DMS114 treated with DMSO at 0.1 percent for 48 hours (cell line): ENCODE data around the gene NUFIP2.
"Not testable (repeated sequence)": the region's sequence is repeated elsewhere in the genome, so short reads cannot be mapped to it uniquely, and the experiment has no call there.

ENCODE experiments used
- DNase-seq: peaks from one replicate; lab custom pipeline; 2025; ENCODE audit not compliant: unreplicated experiment; lab: John Stamatoyannopoulos, UW

The NUFIP2 gene

DNA sequence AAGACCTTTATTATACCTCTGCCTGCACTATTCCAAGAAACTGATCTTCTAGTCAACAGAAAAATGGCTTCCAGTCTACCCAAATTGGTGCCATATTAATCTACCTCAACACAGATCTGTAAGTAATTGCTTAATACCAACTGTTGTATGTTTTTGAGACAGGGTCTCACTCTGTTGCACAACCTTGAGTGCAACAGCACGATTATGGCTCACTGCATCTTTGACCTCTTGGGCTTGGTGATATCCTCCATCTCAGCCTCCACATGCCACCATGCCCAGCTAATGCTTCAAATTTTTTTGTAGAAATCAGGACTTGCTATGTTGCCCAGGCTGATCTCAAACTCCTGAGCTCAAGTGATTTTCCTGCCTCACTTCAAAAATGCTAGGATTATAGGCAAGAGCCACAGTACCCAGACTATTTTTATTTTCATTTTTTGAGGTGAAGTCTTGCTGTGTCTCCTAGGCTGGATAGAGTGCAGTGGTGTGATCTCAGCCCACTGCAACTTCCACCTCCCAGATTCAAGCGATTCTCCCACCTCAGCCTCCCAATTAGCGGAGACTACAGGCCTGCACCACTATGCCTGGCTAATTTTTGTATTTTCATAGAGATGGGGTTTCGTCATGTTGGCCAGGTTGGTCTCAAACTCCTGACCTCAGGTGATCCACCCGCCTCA is 14.4 kb downstream of the NUFIP2 start:
- DNase-seq = no peak

DNA sequence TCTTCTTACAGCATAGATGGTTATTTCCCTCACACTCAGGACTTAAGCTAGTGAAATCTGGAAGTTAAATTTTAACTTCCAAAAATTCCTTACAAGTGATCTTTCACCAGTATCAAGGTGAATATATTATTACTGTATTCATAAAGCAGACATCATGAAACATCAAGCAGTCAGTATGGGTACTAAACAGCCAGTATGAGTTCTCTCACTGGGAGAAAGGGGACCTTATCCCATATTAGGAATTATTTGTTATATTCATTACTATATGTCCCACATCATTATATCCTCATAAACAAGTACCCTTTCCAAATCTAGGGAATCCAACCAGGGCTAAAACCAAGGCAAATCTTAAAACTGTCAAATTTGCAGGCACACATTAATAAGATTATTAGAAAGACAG is 15.3 kb downstream of the NUFIP2 start:
- no peak for DNase-seq

DNA sequence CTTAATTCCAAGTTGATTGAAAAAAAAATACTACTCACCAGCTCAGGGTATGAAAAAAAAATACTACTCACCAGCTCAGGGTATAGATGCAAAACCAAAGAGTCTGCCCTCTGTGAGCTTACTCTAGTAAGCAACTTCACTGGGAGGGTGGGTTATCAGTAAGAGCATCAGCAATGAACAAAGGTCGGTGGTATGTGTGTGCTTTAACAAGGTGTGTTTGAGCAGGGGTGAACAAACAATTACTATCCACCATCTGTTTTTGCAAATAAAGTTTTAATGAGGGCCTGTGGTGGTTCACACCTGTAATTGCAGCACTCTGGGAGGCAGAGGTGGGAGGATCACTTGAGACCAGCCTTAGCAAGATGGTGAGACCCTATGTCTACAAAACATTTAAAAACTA is 20.0 kb downstream of the NUFIP2 start:
- DNase-seq = no peak

GRCh38 chr17:29271980-29272379 is 22.0 kb downstream of the NUFIP2 start:
- not testable (repeated sequence) for DNase-seq

GRCh38 chr17:29263916-29264315 is 30.0 kb downstream of the NUFIP2 start:
- no peak for DNase-seq

GRCh38 chr17:29257756-29258155 is 36.2 kb downstream of the NUFIP2 start:
- no peak for DNase-seq

DNA sequence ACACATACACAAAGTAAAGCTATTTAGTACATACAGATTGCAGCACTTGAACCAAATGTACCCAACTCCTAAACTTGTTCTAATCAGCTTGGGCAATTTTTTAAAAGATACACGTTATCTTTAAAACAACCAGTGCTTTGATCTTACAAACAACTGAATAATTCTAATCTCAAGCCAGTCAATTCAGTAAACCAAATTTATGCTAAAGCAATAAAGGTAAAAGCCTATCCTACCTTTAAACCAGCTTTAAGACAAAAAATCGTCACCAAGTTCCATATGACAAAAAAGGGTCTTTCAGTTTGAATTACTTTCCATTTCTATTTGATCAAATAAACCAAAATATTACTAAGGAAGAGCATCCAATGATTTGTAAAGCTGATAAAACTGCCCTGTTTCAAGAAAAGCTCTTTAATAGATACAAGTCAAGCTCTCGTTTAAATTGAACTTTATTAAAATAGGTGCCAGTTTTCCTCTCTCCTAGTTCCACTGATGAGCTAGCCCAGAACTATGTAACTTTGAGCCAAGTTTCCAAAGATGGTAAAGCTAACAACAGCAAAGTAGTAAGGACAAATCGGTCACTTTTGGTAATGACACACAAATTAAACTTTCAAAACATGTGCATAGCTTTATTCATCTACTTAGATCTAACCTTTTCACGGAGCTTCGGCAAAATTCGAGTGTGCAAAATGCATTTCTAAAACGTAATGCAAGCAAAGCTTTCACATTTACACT is 37.0 kb downstream of the NUFIP2 start:
- DNase-seq = no peak

GRCh38 chr17:29255926-29256522 is 37.9 kb downstream of the NUFIP2 start:
- no peak for DNase-seq

- DNase-seq = no peak
Observed at GRCh38 chr17:29253037-29253436, 40.9 kb downstream of the NUFIP2 start.

DNA sequence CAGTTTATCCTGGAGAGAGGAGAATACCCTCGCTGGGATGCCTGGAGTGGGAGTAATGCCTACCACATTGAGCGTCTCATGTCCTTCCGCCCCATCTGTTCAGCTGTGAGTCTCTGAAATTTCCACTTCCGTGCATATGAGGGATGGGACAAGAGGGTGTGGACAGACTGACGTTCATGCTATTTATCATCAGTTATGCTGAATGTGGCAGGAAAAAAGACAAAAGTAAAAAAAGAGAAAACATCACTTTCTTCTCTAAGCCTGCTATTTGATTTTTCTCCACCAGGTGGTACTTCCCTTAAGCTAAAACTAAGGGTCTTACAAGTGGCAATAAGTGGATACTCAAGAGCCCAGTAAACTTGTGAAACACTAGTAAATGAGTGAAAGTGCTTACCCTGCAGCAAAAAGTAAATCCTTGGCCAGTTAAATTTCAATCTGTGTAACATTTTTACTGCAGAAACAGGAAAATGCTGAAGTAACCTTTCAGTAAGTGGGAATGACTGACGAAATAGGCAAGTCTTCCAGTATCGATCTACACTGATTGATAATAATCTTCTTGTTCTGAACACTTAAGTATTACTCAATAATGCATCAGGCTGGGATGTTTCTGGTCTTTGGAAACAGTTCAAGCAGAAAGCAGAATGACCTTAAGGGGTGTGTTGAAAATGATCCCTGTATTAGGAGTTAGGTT is 41.7 kb downstream of the NUFIP2 start:
- DNase-seq = peak; percentile 50

DNA sequence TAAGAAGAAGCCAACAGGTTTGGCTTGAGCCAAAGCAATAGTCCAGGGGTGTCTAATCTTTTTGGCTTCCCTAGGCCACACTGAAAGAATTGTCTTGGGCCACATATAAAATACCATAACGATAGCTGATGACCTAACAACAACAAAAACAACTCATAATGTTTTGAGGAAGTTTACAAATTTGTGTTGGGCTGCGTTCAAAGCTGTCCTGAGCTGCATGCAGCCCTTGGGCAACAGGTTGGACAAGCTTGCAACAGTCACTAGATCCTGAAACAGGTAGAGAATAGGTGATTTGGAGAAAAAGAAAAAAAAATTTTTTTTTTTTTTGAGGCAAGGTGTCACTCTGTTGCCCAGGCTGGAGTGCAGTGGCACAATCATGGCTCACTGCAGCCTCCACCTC is 42.8 kb downstream of the NUFIP2 start:
- DNase-seq = no peak

DNA sequence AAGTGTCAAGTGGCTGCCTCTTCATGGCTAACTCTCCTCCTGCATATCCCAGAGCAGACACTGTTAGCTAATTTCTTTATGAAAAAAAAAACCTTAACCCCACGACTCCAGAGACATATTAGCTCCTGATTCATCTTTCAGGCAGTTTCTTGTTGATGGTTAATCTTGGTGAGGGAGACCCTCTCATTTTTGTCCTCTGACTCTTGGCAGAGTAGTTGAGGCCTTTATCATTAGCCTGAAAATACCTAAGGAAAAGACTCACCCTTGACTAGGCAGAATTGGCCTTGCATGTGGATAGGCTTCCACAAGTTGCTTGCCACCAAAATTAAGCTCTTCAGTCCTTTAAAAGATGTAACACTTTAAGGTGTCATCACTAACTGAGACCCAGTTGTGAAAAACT is 43.3 kb downstream of the NUFIP2 start:
- DNase-seq = no peak

- no peak for DNase-seq
Observed at GRCh38 chr17:29248845-29249244, 45.1 kb downstream of the NUFIP2 start.

- DNase-seq = no peak
Observed at GRCh38 chr17:29247219-29247618, 46.7 kb downstream of the NUFIP2 start.

GRCh38 chr17:29246628-29247027 is 47.3 kb downstream of the NUFIP2 start, which contains the start of gene CRYBA1:
CRYBA1 (plus strand) TSS chr17:29246859; CDS start chr17:29246864, 5 bp downstream.
- DNase-seq = no peak

GRCh38 chr17:29245401-29245800 is 48.5 kb downstream of the NUFIP2 start:
- DNase-seq = no peak

- no peak for DNase-seq
Observed at GRCh38 chr17:29243792-29244191, 50.2 kb downstream of the NUFIP2 start.

DNA sequence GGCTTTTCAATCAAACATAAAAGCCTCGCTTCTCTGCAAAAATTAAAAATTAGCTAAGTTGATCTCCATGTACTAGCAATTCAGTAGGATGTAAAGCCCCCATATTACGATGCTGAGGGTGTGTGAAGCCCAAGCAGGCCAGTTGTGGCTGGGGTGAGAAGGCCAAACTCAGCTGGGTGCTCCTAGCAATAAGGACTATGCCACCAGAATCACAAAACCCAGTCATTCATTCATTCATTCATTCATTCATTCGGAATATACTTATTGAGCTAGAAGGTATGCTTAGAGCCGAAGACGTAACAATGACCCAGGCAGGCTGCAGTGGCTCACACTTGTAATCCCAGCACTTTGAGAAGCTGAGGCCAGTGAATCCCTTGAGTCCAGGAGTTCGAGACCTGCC is 51.2 kb downstream of the NUFIP2 start:
- DNase-seq = no peak

DNA sequence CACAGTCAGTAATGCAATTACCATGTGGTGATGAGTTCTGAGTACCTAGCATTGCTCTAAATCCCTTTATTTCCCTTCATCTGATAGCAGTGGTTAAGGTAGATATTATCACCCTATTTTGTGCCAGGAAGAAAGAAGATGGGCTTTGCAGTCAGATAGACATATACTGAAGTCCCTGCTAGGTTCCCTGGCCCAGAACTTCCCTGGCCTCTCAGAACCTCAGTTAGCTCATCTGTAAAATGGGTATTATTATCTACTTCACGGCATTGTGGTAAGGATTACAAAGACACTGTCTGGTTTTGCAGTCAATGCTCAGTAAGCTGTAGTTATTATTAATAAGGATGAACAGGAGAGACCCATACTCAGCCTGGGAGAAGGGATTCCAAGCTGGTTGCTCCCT is 51.9 kb downstream of the NUFIP2 start:
- no peak for DNase-seq

DNA sequence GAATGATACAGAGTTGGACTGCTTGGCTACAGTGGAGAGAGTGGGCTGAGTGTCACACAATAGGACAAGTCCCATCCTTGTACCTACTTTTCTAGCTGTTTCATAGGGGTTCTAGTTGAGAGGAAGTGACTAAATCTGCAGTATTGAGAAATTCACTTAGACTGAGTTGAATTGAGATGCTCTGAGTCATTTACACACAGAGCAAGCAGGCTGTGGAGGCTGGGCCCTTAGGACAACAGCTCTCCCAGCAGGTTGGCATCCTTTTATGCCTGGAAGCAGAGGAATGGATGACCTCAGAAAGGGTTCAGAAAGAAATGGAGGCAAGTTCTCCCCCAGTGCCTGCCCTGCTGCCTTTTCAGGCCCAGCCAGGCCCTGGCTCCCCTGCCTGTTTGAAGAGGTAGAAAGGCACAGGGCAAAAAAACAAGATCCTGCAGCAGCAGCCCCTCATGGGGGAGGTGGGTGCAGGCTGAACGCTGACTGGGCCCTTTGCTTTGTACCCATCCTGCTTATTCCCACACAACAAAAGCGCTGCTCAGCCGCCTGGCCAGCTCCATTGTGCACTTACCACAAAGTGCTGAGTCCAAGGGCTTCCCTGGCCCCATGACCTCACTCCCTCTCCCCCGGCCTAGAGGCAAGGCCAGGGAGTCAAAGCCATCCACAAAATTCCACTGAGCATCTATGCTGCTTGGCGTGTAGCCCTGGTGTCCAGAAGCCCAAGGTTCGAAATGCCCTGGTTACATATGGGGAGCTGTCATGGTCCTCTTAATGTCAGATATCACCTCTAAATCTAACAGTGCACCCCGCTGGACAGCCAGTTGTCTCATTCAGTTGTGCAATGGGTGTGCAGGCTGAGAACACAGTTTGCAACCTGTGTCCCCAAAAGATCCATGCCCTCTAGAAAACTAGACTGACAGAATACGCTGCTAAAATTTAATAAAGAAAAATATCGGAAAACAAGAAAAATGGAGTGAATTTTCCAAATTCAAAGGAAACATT is 52.7 kb downstream of the NUFIP2 start:
- DNase-seq = no peak
